Right lobe of liver (tissue), 6 donors: ENCODE measurements around the gene WIF1. TPM values are rescaled to one million over a fixed set of nuclear protein-coding genes. Genes with fewer than 3 reads are reported as not detected.
A peak's percentile ranks its signal among the peaks of the same experiment; 100 is the strongest.

Source experiments
- ATAC-seq, 4 donors: fragments of 200-7000 bp; cut with Tn5 transposase; one replicate each; pipeline ENCODE4 v1.9.1; 2020; ENCODE audit warnings: mild to moderate bottlenecking in 4 of 4, moderate library complexity in 4 of 4
- DNase-seq, 3 donors: peaks; one replicate each; pipeline ENCODE4 v3.0.0-alpha.2; 2020
- H3K27ac ChIP-seq, 3 donors: fragments of 200-600 bp; one replicate each; pipeline ENCODE4 v1.8.0; 2022
- H3K27me3 ChIP-seq, 2 donors: fragments of 200-600 bp; one replicate each; pipeline ENCODE4 v1.8.0; 2022
- H3K36me3 ChIP-seq, 4 donors: fragments of 200-600 bp; sonication (generic) in 1 of 4; one replicate each; pipeline versions ENCODE4 v1.5.1 to v1.8.0; 2017 to 2022; ENCODE audit warnings: control low read depth in 1 of 4
- H3K4me1 ChIP-seq, 4 donors: fragments of 200-600 bp; sonication (generic) in 1 of 4; one replicate each; pipeline versions ENCODE4 v1.5.1 to v1.8.0; 2017 to 2022; ENCODE audit warnings: control low read depth in 1 of 4
- H3K4me3 ChIP-seq, 3 donors: fragments of 200-600 bp; one replicate each; pipeline ENCODE4 v1.8.0; 2022
- H3K9me3 ChIP-seq, 4 donors: fragments of 200-600 bp; sonication (generic) in 1 of 4; one replicate each; pipeline versions ENCODE4 v1.5.1 to v1.8.0; 2017 to 2022; ENCODE audit warnings: control low read depth in 1 of 4
- POLR2A ChIP-seq: fragments of 450-650 bp; IDR thresholded peaks from one replicate; pipeline ENCODE4 v1.6.1; 2017; ENCODE audit warnings: antibody characterized with exemption, mild to moderate bottlenecking
- whole genome bisulfite sequencing: methylation state at CpG from one replicate; pipeline ENCODE4 v1.1.6; 2018; ENCODE audit warnings: low coverage, low lambda C conversion rate; ENCODE audit not compliant: insufficient coverage; ENCODE audit errors: missing lambda C conversion rate; 5-methylcytosine and 5-hydroxymethylcytosine counted together
- intact Hi-C, 2 donors: fragments of 100-400 bp; cut with DNase I; formaldehyde crosslinking; loops; one replicate each; pipeline versions ENCODE4 v1.11.2 to v1.14.1; 2022
- total RNA-seq, 6 experiments: library from RNA; depleted of rRNA in 2 of 6; stranded (reverse); fragments of >200 nt in 2 of 6; fragmentation: NEBNext Ultra II Directional in 3 of 6; extraction: Animal tissue kit (Norgen Biotek cat#: 25700) in 3 of 6; gene quantifications; one replicate each; pipeline versions ENCODE4 v1.1.0 to v1.2.4, GENCODE V29; 2016 to 2023
- TF ChIP-seq, protein P1 (sequence below), 4 donors: fragments of 200-600 bp in 3 of 4; fragments of 450-650 bp in 1 of 4; IDR thresholded peaks; one replicate each; pipeline versions ENCODE4 v1.5.1 to v1.8.0; 2016 to 2022; ENCODE audit warnings: antibody characterized with exemption in 4 of 4, mild to moderate bottlenecking in 2 of 4
- donor health status: DM: no; HTN: yes; CAD: no.
- donor health status: DM: no; HTN: no; CAD: no.
- donor health status: DM: no; HTN: no; CAD: no.
- donor health status: DM: no; HTN: yes; CAD: no.
- donor health status: DM: no; HTN: yes; CAD: no.

WIF1 gene
- total RNA-seq, 6 experiments from 2014 or later = not detected

DNA sequence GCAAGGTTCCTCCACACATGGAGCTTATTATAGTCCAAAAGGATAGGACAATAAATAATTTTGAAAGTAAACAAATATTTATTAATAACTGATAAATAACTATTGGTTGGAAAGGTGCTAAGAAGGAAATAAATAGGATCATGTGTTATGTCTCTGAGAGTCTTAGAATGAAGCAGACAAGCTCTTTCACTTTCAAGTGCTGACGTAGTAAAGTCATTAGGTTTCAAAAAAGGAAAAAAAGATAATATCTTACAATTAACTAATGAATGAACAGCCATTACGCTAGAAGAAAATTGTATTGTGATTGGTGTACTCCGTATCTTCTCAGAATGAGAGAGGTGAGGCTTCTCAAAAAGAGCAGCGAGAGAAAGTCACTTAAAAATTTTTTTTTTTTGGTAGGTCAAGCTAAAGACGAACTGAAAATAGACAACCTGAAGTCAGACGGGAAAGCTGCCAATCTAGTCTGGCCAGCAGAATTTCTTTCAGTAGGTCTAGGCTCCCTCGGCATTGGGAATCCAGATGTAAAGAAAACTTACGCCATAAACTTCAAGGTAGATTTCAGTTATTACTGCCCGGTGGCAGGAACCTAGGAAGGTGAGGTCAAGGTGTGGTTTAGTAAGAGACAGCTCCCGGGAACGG, 47.7 kb upstream of the WIF1 start:
- intact Hi-C loops = no loop called here
- Histone ChIP-seq H3K27me3 (no peaks in the 10 kb centered on the region), H3K4me3 (peak overlapping the region; percentile 88 to 94 (median 93)), H3K36me3 (no peaks in the 10 kb centered on the region), H3K9me3 (no peaks in the 10 kb centered on the region), H3K4me1 (peaks cover 0 to 33% (median 12%) of the 10 kb centered on the region in 4 donors), H3K27ac (peak overlapping the region; percentile 89 to 94 (median 94))
- TF ChIP-seq POLR2A = no peak
- 4% methylated on average over 11 of the region's 11 CpGs for WGBS
- DNase-seq (no peak), ATAC-seq (no peak)

- DNase-seq (no peak), ATAC-seq (no peak)
- no peaks in the 10 kb centered on the region for H3K27me3 ChIP-seq
- no peaks in the 10 kb centered on the region for H3K36me3 ChIP-seq
- no peaks in the 10 kb centered on the region for H3K9me3 ChIP-seq
- peaks cover 0 to 4% (median 0%) of the 10 kb centered on the region in 4 donors for H3K4me1 ChIP-seq
- TF ChIP-seq, protein P1, sequence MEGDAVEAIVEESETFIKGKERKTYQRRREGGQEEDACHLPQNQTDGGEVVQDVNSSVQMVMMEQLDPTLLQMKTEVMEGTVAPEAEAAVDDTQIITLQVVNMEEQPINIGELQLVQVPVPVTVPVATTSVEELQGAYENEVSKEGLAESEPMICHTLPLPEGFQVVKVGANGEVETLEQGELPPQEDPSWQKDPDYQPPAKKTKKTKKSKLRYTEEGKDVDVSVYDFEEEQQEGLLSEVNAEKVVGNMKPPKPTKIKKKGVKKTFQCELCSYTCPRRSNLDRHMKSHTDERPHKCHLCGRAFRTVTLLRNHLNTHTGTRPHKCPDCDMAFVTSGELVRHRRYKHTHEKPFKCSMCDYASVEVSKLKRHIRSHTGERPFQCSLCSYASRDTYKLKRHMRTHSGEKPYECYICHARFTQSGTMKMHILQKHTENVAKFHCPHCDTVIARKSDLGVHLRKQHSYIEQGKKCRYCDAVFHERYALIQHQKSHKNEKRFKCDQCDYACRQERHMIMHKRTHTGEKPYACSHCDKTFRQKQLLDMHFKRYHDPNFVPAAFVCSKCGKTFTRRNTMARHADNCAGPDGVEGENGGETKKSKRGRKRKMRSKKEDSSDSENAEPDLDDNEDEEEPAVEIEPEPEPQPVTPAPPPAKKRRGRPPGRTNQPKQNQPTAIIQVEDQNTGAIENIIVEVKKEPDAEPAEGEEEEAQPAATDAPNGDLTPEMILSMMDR (IDR thresholded peaks at IDR 0.05) = no peak
- no peak for TF ChIP-seq POLR2A
- intact Hi-C loops = no loop called here
- H3K4me3 ChIP-seq = no peak overlapping the region
- no peak overlapping the region for H3K27ac ChIP-seq
Observed at GRCh38 chr12:65164774-65165173, 43.7 kb upstream of the WIF1 start.

DNA sequence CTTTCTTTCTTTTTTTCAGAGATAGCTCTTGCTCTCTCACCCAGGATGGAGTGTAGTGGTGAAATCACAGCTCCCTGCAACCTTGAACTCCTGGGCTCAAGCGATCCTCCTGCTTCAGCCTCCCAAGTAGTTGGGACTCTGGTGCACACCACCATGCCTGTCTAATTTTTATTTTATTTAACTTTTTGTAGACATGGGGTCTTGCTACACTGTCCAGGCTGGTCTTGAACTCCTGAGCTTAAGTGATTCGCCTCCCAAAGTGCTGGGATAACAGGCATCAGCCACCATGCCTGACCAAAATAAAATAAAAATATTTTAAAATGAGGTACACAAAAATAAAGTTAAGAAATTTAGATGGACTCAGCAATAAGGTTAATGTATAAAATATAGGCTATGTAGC, 43.1 kb upstream of the WIF1 start:
- no peak overlapping the region for H3K27ac ChIP-seq
- intact Hi-C loops = no loop called here
- no peaks in the 10 kb centered on the region for H3K36me3 ChIP-seq
- no peak overlapping the region for H3K4me3 ChIP-seq
- WGBS = 90% methylated on average over 2 of the region's 2 CpGs
- no peaks in the 10 kb centered on the region for H3K9me3 ChIP-seq
- H3K4me1 ChIP-seq = peaks cover 0 to 4% (median 0%) of the 10 kb centered on the region in 4 donors
- ATAC-seq (no peak), DNase-seq (no peak)
- no peak for TF ChIP-seq POLR2A
- TF ChIP-seq, protein P1 (IDR thresholded peaks at IDR 0.05) = no peak
- no peaks in the 10 kb centered on the region for H3K27me3 ChIP-seq

DNA sequence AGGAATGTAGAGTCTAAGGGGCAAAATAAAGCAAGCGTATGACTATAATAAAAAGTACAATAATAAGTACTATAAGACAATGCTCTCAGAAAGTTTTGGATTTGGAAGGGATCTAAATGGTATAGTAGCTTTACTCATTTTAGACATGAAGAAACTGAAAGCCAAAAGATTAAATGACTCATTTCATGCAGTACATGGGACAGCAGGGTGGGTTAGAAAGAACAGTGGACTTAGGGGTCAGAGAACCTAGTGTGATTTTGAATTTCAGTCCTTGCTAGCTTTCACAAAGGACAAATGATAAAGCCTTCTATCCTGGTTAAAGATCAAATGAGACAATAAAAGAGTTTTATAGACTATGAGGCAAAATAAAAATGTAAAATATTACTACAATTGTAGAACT, 41.5 kb upstream of the WIF1 start:
- TF ChIP-seq, protein P1 (IDR thresholded peaks at IDR 0.05) = no peak
- TF ChIP-seq POLR2A = no peak
- Histone ChIP-seq H3K27ac (no peak overlapping the region), H3K4me1 (no peaks in the 10 kb centered on the region), H3K36me3 (no peaks in the 10 kb centered on the region), H3K9me3 (no peaks in the 10 kb centered on the region), H3K27me3 (no peaks in the 10 kb centered on the region), H3K4me3 (no peak overlapping the region)
- no peak for ATAC-seq
- DNase-seq = no peak
- intact Hi-C loops = no loop called here
- 93% methylated on average over 1 of the region's 1 CpG for WGBS

- TF ChIP-seq, protein P1 (IDR thresholded peaks at IDR 0.05) = no peak
- TF ChIP-seq POLR2A = no peak
- no peak for DNase-seq
- Histone ChIP-seq H3K27me3 (no peaks in the 10 kb centered on the region), H3K4me3 (no peak overlapping the region), H3K9me3 (no peaks in the 10 kb centered on the region), H3K27ac (no peak overlapping the region), H3K36me3 (no peaks in the 10 kb centered on the region), H3K4me1 (no peaks in the 10 kb centered on the region)
- intact Hi-C loops = no loop called here
- WGBS = 76% methylated on average over 4 of the region's 4 CpGs
- ATAC-seq = no peak
Observed at GRCh38 chr12:65157091-65157490, 36.0 kb upstream of the WIF1 start.
